GM18499 (cell line): ENCODE measurements around the gene STIM2.
"Not testable (repeated sequence)": the region's sequence is repeated elsewhere in the genome, so short reads cannot be mapped to it uniquely, and the experiment has no call there.

Experiments used
- ATAC-seq: cut with Tn5 transposase; IDR thresholded peaks from one replicate; pipeline ENCODE4 v1.9.1; 2021; ENCODE audit warnings: moderate number of reproducible peaks; ENCODE audit not compliant: insufficient read depth, unreplicated experiment

Gene STIM2

DNA sequence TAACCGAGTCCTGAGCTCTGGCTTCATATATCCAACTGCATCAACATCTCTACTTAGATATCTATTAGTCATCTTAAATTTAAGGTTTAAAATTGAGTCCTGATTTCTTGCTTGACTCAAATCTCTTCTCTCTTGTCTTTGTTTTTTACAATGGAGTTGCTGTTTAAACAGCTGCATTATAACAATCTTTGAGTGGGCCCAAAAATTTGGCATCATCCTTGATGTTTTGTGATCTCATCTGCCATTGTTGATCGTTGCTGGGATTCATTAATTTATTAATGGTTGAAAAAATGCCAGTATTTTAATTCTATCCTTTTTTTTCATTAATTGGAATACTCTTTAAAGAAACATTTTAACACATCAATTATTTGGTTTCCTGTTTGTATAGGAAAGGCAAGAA, 82.2 kb downstream of the STIM2 start:
- ATAC-seq, result no peak

DNA sequence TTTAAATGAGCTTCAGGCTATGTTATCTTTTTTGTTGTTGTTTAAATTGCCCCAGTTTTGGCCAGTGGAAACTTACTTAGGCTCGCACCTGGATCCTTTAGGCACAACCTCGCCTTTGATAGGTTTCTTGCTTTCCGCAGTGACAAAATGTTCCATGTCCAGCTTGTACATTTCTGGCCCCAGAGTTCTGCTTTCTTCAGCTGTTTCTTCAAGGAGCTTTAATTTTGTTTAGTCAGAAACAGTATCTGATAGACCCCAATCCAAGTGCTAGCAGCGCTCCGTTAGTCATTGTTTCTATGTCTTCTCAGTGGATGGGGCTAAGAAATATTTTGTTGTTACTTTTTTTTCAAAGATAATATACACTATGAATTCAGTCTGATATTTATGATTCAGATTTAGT, 82.8 kb downstream of the STIM2 start:
- no peak for ATAC-seq

DNA sequence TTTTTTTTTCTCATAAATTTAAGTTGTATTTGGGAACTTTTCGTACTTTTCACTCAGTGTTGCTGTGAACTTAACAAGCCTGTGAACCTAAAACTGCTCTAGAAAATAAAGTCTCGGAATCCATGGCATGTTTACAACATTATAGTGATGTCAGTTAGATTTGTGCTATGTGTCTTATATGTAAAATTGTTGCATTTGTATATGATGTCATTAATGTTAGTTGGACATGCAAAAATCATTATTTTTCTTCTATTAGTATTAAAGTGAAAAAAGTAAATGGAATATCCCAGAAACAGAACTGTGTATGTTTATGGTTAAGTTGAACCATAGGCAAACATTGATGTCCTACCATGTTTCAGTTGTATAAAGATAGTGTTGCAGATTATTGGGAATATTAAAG, 85.2 kb downstream of the STIM2 start:
- no peak for ATAC-seq

DNA sequence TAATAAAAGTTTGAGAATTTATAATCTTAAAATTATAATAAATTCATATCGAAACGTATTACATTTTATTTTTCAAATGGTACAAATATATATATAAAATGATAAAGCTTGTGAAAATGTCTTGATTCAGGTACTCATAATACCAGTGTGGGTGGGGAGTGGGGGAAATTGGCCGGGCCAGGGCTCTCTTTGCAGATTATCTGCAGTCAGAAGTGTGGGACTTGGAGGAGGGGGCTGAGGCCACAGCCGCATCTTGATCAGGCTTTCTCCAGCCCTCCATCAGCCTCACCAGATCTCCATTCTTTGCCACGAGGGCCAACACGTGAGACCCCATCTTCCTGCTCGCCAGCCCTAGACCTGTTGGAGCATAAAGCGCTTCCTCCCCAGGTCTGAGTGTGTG, 86.7 kb downstream of the STIM2 start:
- ATAC-seq, result no peak

DNA sequence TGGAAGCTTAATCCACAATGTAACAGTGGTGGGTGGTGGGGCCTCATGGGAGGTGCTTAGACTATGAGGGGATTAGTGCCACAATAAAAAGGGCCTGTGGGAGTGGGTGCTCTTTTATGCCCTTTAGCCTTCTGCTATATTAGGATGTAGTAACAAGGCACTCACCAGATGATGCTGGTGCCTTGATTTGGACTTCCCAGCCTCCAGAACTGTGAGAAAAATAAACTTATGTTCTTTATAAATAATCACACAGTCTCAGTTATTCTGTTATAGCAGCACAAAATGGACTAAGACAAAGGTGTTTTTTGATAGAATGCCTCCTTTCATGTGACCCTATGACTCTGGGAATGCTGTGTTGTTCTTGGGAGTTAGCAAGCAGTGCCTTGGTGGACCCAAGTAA, 89.8 kb downstream of the STIM2 start:
- no peak for ATAC-seq

DNA sequence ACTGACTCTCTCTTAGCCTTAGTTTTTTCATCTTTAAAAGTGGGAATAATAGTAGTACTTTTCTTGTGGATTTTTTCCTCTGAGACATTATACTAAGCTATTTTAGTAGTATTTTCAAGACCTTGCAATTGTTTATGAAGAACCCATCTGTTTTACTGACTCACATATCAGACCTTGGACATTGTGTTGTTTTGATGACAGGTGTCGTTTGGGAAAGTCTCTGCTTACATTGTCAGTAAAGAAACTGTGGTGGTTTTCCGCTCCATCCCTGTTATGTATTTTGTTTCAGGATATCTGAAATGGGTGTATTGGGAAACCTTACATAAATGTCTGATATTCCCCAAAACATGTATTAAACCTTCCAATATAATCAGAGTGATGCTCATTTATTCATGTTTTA, 92.2 kb downstream of the STIM2 start:
- no peak for ATAC-seq

DNA sequence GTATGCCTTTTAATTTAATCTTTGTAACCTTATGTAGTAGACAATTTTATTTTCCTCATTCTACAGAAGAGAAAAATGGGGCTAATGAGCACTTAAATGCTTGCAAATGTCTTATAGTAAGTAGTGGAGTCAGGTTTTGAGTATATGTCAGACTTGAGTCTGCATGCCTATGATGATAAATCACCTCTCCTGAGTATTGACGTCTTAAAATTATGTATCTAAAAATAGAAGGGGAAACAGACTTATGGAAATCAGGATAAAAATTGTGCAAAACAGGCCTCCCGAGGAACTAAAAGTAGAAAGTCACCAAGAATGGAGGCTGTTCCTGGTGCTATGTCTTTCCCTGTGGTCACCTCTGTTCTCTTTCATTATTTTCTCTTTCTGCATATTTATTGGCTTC, 92.7 kb downstream of the STIM2 start:
- no peak for ATAC-seq

DNA sequence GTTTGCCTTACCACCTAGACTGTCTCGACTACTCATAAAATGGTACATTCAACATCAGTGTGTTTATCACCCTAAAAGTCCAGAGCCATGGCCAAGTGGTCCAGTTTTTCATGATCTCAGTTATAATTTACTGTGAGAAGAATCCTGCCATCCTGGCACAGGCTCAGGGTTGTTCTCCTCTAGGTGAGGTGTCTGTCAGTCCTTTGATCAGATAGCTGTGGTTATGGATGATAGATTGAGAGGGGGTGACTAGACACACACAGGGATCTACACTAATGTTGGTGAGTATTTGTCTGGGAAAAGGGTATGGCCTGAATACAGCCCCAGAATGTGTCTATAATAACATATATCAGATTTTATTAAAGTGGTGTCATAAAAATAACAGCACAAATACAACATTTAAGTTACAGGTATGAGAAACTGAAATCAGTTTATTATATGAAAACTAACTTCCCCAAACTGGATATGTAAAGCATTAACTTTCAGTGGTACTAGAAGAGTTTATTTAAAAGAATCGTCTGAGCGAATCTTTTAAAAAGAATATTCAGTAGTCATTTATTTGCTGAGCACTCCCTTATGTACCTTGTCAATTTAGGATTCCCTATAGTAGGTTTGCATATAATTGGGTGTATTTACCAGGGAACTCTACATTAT, 93.3 kb downstream of the STIM2 start:
- no peak for ATAC-seq

DNA sequence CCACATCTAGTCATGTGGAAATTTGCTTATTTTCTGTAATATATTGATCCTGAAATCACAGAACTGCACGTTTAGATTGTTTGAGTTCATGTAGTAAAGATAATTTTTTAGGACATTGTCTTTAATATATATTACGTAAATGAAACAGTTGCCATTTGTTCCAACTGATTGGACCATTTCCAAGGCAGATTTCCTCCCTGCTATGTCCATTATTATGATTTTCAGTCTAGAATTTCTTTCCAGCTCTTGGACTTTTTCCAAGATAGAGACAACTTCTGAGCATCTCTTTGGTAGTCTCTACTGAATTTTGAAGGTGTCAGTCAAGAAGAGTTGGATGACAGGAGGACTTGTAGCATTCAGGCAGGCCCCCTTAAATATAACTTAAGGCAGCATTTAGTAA, 94.6 kb downstream of the STIM2 start:
- ATAC-seq, result no peak

DNA sequence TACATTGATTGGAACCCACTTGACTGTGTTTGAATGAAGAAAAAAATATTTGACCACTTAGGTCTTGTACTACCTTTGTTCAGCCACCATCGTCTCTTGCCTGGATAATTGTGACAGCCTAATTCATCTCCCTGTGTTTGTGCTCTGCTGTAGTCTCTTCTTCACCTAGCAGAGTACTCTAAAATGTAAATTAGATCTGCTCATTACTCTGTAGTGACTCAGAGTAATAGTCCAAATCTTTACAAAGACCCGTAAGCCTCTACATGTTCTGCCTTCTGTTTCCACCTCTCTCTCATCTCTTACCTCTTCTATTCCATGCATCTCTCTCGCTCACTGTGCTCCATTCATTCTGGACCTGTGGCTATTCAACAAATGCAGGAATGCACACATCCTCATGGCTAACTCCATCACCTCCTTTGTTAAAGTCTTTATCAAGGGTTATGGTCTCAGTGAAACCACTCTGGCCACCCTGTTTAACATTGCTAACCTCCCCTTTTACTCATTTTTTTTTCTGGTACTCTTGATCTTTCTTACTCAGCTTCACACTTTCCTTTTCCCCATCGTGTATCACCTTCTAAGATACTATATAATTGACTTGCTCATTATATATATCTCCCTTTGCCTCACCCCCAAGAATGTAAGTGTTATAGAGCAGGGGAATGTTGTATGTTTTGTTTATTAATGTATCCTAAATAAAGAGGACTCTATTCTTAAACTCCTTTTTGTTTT, 98.4 kb downstream of the STIM2 start:
- ATAC-seq, result no peak

DNA sequence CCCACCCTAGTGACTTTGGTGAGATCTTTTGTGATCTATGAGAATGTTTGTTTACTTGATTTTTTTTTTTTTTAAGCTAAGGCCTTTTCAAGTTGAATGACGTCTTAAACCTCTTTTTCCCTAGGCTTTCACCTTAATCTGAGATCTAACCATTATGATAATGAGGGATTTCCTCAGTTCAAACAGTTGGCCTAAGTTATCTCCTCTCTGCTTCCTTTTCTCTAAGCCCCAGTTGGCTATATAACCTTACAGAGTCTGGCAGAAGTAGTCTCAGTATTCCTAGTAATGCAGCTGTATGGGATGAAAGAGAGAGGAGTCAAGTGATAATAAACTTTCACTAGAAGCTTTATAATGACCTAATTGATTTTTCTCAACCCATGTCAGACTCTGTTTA, 99.0 kb downstream of the STIM2 start:
- ATAC-seq, result no peak

DNA sequence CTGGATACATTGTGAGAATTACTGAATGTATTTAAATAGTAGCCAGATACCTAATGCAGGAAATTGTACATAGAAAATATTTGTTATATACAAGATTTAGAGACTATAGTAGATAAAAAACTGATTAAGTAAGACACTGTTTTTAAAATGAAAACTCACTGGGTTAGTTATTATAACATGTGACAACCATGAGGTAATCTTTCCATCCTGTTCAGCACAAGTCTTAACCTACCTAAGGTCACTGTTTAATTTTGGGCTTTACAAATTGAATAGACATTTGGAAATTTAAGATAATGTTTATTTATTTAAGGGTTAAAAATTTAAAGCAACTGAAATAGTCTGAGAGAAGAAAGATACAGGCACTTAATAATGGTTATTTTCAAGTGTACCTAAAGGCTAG, 102.1 kb downstream of the STIM2 start:
- no peak for ATAC-seq

DNA sequence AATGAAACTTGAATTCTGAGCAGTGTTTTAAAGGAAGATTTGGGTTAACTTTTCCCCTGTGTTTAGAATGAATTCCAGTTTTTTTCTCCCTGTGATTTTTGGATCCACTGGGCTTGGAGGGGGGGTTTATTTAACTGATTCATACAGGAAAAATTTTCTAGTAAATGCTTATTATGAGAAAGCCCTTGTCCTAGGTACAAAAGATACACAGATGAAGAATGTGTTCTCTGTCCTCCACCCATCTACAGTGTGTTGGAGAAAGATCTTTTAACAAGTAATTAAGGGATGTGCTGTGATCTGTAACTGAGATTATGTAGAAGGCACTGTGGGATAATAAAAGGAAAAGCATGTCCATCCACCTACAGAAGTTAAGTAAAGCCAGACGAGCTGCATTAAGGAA, 103.9 kb downstream of the STIM2 start:
- ATAC-seq, result no peak

DNA sequence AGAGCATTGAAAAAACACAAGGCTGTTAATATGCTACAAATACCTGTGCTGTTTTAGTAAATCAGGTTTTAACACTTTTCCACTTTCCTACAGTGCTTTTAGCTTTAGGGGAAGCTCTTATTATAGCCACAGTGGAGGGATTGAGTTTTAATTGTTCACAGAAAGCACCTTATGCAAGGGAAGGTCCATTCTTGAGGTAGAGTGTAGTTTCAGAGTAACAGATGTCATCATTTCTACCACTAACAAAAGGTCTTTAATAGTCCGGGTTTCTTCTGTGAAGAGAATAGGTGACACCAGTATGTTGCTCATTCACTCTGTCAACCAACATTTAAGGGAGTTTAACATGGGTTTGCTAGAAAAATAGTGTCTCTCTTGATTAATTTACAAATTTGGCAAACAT, 104.4 kb downstream of the STIM2 start:
- ATAC-seq, result no peak

DNA sequence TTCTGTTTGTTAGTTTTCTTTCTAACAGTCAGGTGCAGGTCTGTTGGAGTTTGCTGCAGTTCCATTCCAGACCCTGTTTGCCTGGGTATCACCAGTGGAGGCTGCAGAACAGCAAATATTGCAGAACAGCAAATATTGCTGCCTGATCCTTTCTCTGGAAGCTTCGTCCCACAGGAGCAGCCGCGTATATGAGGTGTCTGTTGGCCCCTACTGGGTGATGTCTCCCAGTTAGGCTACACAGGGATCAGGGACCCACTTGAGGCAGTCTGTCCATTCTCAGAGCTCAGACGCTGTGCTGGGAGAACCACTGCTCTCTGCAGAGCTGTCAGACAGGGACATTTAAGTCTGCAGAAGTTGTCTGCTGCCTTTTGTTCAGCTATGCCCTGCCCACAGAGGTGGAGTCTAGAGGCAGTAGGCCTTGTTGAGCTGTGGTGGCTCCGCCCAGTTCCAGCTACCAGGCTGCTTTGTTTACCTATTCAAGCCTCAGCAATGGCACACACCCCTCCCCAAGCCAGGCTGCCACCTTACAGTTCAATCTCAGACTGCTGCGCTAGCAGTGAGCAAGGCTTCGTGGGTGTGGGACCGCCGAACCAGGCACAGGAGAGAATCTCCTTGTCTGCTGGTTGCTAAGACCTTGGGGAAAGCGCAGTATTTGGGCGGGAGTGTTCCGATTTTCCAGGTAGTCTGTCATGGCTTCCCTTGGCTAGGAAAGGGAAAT, 115.0 kb downstream of the STIM2 start:
- not testable (repeated sequence) for ATAC-seq

DNA sequence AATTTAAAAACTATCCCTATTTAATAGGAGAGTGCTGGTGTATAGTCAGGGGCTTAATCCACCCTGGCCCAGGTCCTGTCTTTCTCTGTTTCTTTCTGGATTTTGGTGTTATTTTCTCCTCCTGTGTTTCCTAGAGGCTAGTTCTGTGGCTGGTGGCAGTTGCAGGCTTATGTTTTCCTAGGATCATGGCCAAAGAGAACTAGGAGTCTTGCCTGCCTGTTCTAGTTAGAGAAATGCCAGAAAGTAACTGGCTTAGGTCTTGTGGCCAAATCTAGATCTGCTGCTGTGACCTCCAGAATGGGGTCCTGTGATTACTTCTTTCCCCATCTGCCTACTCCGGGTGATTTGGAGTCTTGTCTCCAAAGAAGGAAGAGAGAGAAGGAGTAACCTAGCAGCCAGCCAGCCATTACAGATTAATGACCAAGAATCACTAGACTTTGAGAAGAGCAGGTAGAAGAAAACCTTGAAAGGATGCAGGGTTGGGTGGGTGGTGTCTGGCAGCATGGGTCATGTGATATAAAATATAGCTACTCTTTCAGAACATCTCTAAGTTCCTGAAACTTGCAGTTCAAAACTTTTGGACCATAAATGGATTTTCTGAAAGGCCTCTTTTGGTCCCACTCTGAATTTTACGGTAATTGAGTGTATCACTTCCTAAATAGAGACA, 117.9 kb downstream of the STIM2 start:
- ATAC-seq, result no peak

DNA sequence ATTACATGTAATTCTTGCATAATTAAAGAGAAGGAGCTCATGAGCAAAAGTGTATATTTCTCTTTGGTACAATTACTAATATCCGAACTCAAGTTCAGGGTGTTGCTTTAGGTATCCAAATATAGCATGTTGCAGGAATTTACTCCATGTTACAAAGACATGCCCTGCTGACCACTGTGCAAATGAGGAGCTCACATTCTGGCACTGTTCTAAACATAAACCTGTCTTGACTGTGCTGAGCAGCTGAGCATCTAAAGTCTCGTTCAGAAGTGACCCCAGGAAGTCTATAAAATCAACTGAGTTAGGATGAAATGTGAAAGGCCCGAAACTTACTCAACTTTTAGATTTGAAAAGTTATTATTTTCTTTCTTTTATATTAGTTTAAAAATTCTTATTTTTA, 124.3 kb downstream of the STIM2 start:
- no peak for ATAC-seq

DNA sequence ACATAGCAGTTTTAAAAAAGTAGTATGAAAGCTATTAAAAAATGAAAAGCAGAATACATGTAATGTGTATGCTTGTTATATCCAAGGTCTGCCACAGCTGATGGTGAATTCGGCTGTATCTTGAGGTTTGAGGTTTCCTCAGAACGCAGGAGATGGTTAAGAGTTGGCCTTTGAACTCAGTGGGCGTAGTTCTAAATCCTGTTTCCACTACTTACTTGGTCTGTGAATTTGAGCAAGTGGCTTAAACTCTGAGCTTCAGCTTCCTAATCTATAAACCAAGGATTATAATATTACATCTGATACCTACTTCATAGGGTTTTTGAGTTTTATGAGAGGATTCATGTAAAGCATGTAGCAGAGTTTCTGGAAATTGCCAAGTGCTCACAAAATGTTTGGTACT, 125.2 kb downstream of the STIM2 start:
- peak; percentile 60 for ATAC-seq

DNA sequence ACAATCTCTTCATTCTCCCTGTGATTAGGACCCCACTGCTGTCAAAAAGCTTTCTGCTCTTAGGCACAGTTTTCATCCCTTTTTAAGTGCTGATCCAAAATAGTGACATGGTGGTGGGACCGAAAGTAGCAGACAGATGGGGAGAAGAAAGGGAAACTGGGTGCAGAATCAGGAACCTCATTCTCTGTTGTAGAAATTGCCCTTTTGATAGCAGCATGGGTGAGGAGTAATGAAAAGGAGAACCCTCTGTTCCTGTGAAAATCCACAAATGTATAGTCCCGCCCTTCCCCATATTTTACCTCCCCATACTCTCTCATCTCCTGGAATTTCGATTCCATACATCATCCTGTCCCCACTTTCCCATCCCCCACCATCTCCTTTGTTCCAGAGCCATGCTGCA, 126.5 kb downstream of the STIM2 start:
- ATAC-seq, result no peak

DNA sequence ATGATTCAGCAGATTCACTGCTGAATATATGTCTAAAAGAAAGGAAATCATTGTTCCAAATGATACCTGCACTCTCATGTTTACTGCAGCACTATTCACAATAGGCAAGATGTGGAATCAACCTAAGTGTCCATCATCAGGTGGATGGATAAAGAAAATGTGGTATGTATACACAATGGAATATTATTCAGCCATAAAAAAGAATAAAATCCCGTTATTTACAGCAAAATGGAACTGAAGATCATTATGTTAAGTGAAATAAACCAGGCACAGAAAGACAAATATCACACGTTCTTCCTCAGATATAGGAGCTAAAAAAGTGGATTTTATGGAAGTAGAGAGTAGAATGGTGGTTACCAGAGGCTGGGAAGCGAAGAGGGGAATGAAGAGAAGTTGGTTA, 130.4 kb downstream of the STIM2 start:
- ATAC-seq, result no peak
